ENCODE measurements around the gene THBS2. TPM values are rescaled to one million over a fixed set of nuclear protein-coding genes. Genes with fewer than 3 reads are reported as not detected.

THBS2 gene
- total and polyA plus RNA-seq, 2 of the 4 experiments (the other 2 are of a cell fraction), result 97.3 to 113 TPM

GRCh38 chr6:169243661-169244060, 10.0 kb downstream of the THBS2 start:
- H2BK20ac ChIP-seq (ENCODE audit: low read depth, low read length), result no peak overlapping the region
- H4K20me1 ChIP-seq (ENCODE audit: insufficient read depth, low read length), result no peaks in the 10 kb centered on the region
- H3K4me3 ChIP-seq (ENCODE audit: insufficient read depth, low read depth, low read length), result no peak overlapping the region
- H3K79me1 ChIP-seq (ENCODE audit: low read depth in 1 of 2, low read length in 2 of 2), result peaks cover 0 to 11% of the 10 kb centered on the region in 2 experiments; a peak in 3 of 4 replicates
- no peak overlapping the region for H3K18ac ChIP-seq (ENCODE audit: low read depth, low read length)
- no peak overlapping the region for H3K4me2 ChIP-seq (ENCODE audit: low read depth, low read length)
- no peak overlapping the region for H2AK5ac ChIP-seq (ENCODE audit: low read depth, low read length)
- H3K9me3 ChIP-seq (ENCODE audit: control insufficient read depth, insufficient read depth, low read length), result no peaks in the 10 kb centered on the region
- no peak overlapping the region for H2AFZ ChIP-seq (replicated peaks; ENCODE audit: low read length, poor library complexity)
- no peak overlapping the region for H2BK15ac ChIP-seq (ENCODE audit: low read depth, low read length)
- no peak overlapping the region for H3K14ac ChIP-seq (replicated peaks; ENCODE audit: low read depth, low read length)
- POLR2A ChIA-PET (ENCODE audit: unreplicated experiment), result no interaction called here
- ATAC-seq (ENCODE audit: low read depth) (no peak), DNase-seq (no peak)
- peaks cover 43% of the 10 kb centered on the region for H3K36me3 ChIP-seq (ENCODE audit: control insufficient read depth, insufficient read depth, low read length)
- H2AK9ac ChIP-seq (replicated peaks; ENCODE audit: low read depth, low read length, poor library complexity), result no peak overlapping the region
- intact Hi-C loops (cut with micrococcal nuclease) (no loop called here), in situ Hi-C loops (cut with MboI; ENCODE audit: low sequenced_read_pairs) (no loop called here), dilution Hi-C loops (cut with HindIII; ENCODE audit: low sequenced_read_pairs, unreplicated experiment) (no loop called here)
- no peak overlapping the region for H3K56ac ChIP-seq (ENCODE audit: extremely low read depth, insufficient read depth, low read length)
- no peak overlapping the region for H4K5ac ChIP-seq (ENCODE audit: low read depth, low read length)
- H2BK120ac ChIP-seq (ENCODE audit: low read depth, low read length), result no peak overlapping the region
- no peak overlapping the region for H3K27ac ChIP-seq (ENCODE audit: insufficient read depth, low read length)
- no peaks in the 10 kb centered on the region for H3K27me3 ChIP-seq (ENCODE audit: control insufficient read depth, insufficient read depth, low read length)
- no peak overlapping the region for H4K91ac ChIP-seq (ENCODE audit: insufficient read depth, low read depth, low read length)
- no peak overlapping the region for H2BK5ac ChIP-seq (ENCODE audit: low read depth, low read length, poor library complexity, severe bottlenecking)
- no peak for TF ChIP-seq RFX5 (IDR thresholded peaks at IDR 0.05; ENCODE audit: low read depth, low read length)
- no peak for TF ChIP-seq RCOR1 (IDR thresholded peaks at IDR 0.05; ENCODE audit: insufficient replicate concordance, low read length)
- no peak for TF ChIP-seq POLR2A (IDR thresholded peaks at IDR 0.05; ENCODE audit: low read depth, low read length)
- TF ChIP-seq NFE2L2 (IDR thresholded peaks at IDR 0.05; ENCODE audit: low read depth, low read length), result no peak
- no peak for TF ChIP-seq FOS (IDR thresholded peaks at IDR 0.05; ENCODE audit: low read depth, low read length)
- H3K4ac ChIP-seq (ENCODE audit: low read depth, low read length), result no peak overlapping the region
- WGBS, 2 experiments (ENCODE audit: extremely low coverage in 2 of 2, insufficient read length in 1 of 2), result no CpG with 5 or more reads among the region's 1 CpG
- CTCF ChIA-PET, result no interaction called here
- H4K8ac ChIP-seq (ENCODE audit: low read depth in 2 of 2, low read length in 2 of 2), result no peak overlapping the region
- H3K23ac ChIP-seq (ENCODE audit: low read depth, low read length), result no peak overlapping the region
- H3K9ac ChIP-seq (ENCODE audit: low read depth, low read length), result no peak overlapping the region
- BruUV-seq (replicated peaks), result no TSS peak
- H3K4me1 ChIP-seq (ENCODE audit: control insufficient read depth, insufficient read depth, low read length), result no peaks in the 10 kb centered on the region; the same call in 1 of the 2 replicates
- H3K9me1 ChIP-seq (ENCODE audit: insufficient read depth, low read length), result peaks cover 12% of the 10 kb centered on the region
